PC-3 (cell line): ENCODE measurements around the gene PDC.

Source experiments
- CTCF ChIP-seq: fragments of 300-600 bp; sonication (generic); conservative IDR thresholded peaks from 2 replicates; pipeline ENCODE4 v1.5.1; 2017; ENCODE audit warnings: antibody characterized with exemption, low read depth, mild to moderate bottlenecking, low read length
- EZH2 ChIP-seq: fragments of 300-600 bp; sonication (generic); IDR thresholded peaks from one replicate; pipeline ENCODE4 v1.6.1; 2017; ENCODE audit warnings: antibody characterized with exemption, mild to moderate bottlenecking, low read length; ENCODE audit not compliant: unreplicated experiment

GRCh38 chr1:186456729-186457255 is 4.1 kb downstream of the PDC start:
- TF ChIP-seq CTCF (no peak), EZH2 (no peak)
